ENCODE measurements around the gene TOP3A. TPM values are rescaled to one million over a fixed set of nuclear protein-coding genes. Genes with fewer than 3 reads are reported as not detected.

TOP3A gene
- total RNA-seq, 1 donor from 2014 or later = 46.4 TPM

- H3K27ac Mint-ChIP-seq = no peak overlapping the region
- no peaks in the 10 kb centered on the region for H3K4me1 Mint-ChIP-seq
- H3K27me3 Mint-ChIP-seq = no peaks in the 10 kb centered on the region
- POLR2A ChIA-PET = no interaction called here
- peaks cover 80% of the 10 kb centered on the region for H3K36me3 Mint-ChIP-seq (ENCODE audit: low read depth)
- ATAC-seq (ENCODE audit: low read depth) (no peak), DNase-seq (no peak)
- TF ChIP-seq, protein P1, sequence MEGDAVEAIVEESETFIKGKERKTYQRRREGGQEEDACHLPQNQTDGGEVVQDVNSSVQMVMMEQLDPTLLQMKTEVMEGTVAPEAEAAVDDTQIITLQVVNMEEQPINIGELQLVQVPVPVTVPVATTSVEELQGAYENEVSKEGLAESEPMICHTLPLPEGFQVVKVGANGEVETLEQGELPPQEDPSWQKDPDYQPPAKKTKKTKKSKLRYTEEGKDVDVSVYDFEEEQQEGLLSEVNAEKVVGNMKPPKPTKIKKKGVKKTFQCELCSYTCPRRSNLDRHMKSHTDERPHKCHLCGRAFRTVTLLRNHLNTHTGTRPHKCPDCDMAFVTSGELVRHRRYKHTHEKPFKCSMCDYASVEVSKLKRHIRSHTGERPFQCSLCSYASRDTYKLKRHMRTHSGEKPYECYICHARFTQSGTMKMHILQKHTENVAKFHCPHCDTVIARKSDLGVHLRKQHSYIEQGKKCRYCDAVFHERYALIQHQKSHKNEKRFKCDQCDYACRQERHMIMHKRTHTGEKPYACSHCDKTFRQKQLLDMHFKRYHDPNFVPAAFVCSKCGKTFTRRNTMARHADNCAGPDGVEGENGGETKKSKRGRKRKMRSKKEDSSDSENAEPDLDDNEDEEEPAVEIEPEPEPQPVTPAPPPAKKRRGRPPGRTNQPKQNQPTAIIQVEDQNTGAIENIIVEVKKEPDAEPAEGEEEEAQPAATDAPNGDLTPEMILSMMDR (IDR thresholded peaks at IDR 0.05) = no peak
- no peak overlapping the region for H3K4me3 Mint-ChIP-seq
- CTCF ChIA-PET = no interaction called here
- intact Hi-C loops (cut with micrococcal nuclease) = no loop called here
- no peaks in the 10 kb centered on the region for H3K9me3 Mint-ChIP-seq
Measured at GRCh38 chr17:18281788-18282187, 33.0 kb downstream of the TOP3A start.

DNA sequence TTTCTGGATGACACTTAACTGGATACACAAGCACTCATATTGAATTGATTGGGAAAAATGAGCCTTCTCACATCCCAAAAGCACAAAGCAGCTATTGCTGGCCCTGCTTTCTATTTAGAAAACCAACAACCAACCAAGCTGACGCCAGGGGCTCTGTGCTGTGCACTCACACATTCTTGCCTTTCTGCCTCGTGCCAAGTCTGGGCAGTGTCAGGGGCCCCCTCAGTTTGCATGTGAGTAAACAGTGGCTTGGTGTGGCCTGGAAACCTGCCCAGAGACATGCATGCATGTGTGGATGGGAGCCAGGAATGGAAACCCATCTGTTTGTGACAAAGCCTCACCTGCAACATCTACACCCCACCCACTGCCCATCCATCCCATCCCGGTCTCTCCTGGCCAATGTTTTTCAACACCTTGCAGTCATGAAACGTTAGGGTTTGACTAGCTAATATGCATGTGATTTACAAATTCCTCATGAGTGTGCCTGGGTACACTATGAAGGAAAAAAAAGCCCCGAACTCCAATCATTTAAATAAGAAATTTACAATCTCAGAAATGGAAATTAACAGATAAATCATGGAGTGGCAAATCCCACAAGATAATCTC is 33.9 kb downstream of the TOP3A start:
- no peak for ATAC-seq (ENCODE audit: low read depth)
- intact Hi-C loops (cut with micrococcal nuclease) = no loop called here
- Mint-ChIP-seq H3K9me3 (no peaks in the 10 kb centered on the region), H3K27me3 (no peaks in the 10 kb centered on the region), H3K36me3 (ENCODE audit: low read depth) (peaks cover 84% of the 10 kb centered on the region), H3K27ac (no peak overlapping the region), H3K4me3 (no peak overlapping the region), H3K4me1 (no peaks in the 10 kb centered on the region)
- ChIA-PET CTCF (no interaction called here), POLR2A (no interaction called here)
- TF ChIP-seq, protein P1 (IDR thresholded peaks at IDR 0.05) = no peak
- DNase-seq = no peak

GRCh38 chr17:18280249-18280648 is 34.5 kb downstream of the TOP3A start:
- ChIA-PET POLR2A (no interaction called here), CTCF (no interaction called here)
- ATAC-seq (ENCODE audit: low read depth) = no peak
- H3K4me1 Mint-ChIP-seq = no peaks in the 10 kb centered on the region
- no peak for DNase-seq
- H3K4me3 Mint-ChIP-seq = no peak overlapping the region
- intact Hi-C loops (cut with micrococcal nuclease) = no loop called here
- H3K27me3 Mint-ChIP-seq = no peaks in the 10 kb centered on the region
- H3K27ac Mint-ChIP-seq = no peak overlapping the region
- peaks cover 80% of the 10 kb centered on the region for H3K36me3 Mint-ChIP-seq (ENCODE audit: low read depth)
- TF ChIP-seq, protein P1 (IDR thresholded peaks at IDR 0.05) = no peak
- H3K9me3 Mint-ChIP-seq = no peaks in the 10 kb centered on the region

DNA sequence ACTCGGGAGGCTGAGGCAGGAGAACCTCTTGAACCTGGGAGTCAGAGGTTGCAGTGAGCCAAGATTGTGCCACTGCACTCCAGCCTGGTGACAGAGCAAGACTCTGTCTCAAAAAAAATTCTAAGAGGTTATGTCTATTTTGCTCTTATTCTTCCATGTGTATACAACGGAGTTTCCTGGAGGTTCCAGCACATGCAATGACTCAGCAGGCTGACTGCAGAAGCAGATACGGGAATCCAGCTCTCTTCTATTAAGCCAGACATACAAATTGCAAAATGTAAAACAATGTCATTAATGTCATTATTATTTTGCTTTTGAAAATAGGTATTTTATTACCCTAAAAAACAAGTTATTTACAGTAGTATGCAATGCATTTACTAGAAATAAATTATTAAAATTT is 35.9 kb downstream of the TOP3A start:
- intact Hi-C loops (cut with micrococcal nuclease) = no loop called here
- POLR2A ChIA-PET = interaction anchor here (0.7 kb wide), 1 partner anchor 139 kb away, joined by 3 read pairs; no protein-coding TSS in a partner anchor
- Mint-ChIP-seq H3K4me1 (no peaks in the 10 kb centered on the region), H3K36me3 (ENCODE audit: low read depth) (peaks cover 74% of the 10 kb centered on the region), H3K27ac (no peak overlapping the region), H3K27me3 (no peaks in the 10 kb centered on the region), H3K9me3 (no peaks in the 10 kb centered on the region), H3K4me3 (no peak overlapping the region)
- CTCF ChIA-PET = no interaction called here
- DNase-seq = no peak
- TF ChIP-seq, protein P1 (IDR thresholded peaks at IDR 0.05) = no peak
- ATAC-seq (ENCODE audit: low read depth) = no peak

- intact Hi-C loops (cut with micrococcal nuclease) = no loop called here
- ATAC-seq (ENCODE audit: low read depth) (no peak), DNase-seq (no peak)
- Mint-ChIP-seq H3K36me3 (ENCODE audit: low read depth) (peaks cover 67% of the 10 kb centered on the region), H3K4me3 (no peak overlapping the region), H3K27me3 (no peaks in the 10 kb centered on the region), H3K27ac (no peak overlapping the region), H3K9me3 (no peaks in the 10 kb centered on the region), H3K4me1 (no peaks in the 10 kb centered on the region)
- ChIA-PET POLR2A (interaction anchor here (0.6 to 0.7 kb wide), 2 partner anchors 10 to 39 kb away, joined by 3 to 4 read pairs; no protein-coding TSS in a partner anchor), CTCF (no interaction called here)
- TF ChIP-seq, protein P1 (IDR thresholded peaks at IDR 0.05) = no peak
Measured at GRCh38 chr17:18277076-18277475, 37.7 kb downstream of the TOP3A start.

Data from activated B cell treated with CpG ODN at 0.5 μM for 24 hours (primary cell).